Measurements from ENCODE around the gene APPL1. TPM values are rescaled to one million over a fixed set of nuclear protein-coding genes. Genes with fewer than 3 reads are reported as not detected.

APPL1 gene
- total and polyA plus RNA-seq, 2 of the 8 experiments (the other 6 are each of a cell fraction or from before 2014, with no cell fraction given), result 9.4 to 34.4 TPM

- peak in 2 of 3 experiments; percentile 61 to 70; a peak in 3 of 4 replicates for TF ChIP-seq CTCF (IDR thresholded peaks at IDR 0.05; ENCODE audit: control extremely low read depth in 1 of 3, insufficient read depth in 1 of 3, low read depth in 1 of 3, low read length in 3 of 3)
- no peak for TF ChIP-seq SIRT6 (IDR thresholded peaks at IDR 0.05; ENCODE audit: low read length)
- TF ChIP-seq KDM5A (IDR thresholded peaks at IDR 0.05; ENCODE audit: low read length), result no peak
These were observed 47.7 kb upstream of the APPL1 start (continued) for GRCh38 chr3:57179580-57180410.

Data from H1 (cell line).